C4-2B (cell line): Measurements from ENCODE around the gene TMEM165.

Source experiments
- ZFX ChIP-seq: fragments of 450-650 bp; IDR thresholded peaks from 2 replicates; pipeline ENCODE4 v1.6.1; 2017
- TF ChIP-seq, protein P1 (sequence below): fragments of 450-650 bp; conservative IDR thresholded peaks from 2 replicates; pipeline ENCODE4 v1.5.1; 2017; ENCODE audit warnings: mild to moderate bottlenecking

DNA sequence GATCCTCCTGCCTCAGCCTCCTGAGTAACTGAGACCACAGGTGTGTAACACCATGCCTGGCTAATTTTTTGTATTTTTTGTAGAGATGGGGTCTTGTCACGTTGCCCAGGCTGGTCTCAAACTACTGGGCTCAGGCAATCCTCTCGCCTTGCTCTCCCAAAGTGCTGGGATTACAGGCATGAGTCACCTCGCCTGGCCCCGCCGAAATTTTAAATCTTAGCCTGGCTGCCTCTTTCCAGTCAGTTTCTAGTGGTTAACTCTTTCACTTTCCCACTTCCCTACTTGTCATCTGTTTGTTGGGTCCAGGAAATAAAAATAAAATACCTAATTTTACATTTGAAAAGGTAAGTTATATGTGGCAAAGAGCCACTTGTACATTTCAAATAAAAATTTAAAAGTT is 62.4 kb downstream of the TMEM165 start:
- TF ChIP-seq, protein P1, sequence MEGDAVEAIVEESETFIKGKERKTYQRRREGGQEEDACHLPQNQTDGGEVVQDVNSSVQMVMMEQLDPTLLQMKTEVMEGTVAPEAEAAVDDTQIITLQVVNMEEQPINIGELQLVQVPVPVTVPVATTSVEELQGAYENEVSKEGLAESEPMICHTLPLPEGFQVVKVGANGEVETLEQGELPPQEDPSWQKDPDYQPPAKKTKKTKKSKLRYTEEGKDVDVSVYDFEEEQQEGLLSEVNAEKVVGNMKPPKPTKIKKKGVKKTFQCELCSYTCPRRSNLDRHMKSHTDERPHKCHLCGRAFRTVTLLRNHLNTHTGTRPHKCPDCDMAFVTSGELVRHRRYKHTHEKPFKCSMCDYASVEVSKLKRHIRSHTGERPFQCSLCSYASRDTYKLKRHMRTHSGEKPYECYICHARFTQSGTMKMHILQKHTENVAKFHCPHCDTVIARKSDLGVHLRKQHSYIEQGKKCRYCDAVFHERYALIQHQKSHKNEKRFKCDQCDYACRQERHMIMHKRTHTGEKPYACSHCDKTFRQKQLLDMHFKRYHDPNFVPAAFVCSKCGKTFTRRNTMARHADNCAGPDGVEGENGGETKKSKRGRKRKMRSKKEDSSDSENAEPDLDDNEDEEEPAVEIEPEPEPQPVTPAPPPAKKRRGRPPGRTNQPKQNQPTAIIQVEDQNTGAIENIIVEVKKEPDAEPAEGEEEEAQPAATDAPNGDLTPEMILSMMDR, result no peak
- no peak for TF ChIP-seq ZFX
